Fibroblast of skin of right quadriceps (primary cell): ENCODE data around the gene PTPRN2.
"Not testable (repeated sequence)": the region's sequence is repeated elsewhere in the genome, so short reads cannot be mapped to it uniquely, and the experiment has no call there.

Experiments
- DNase-seq: peaks from one replicate; pipeline ENCODE4 v3.0.0-alpha.2; 2013

PTPRN2 gene

GRCh38 chr7:158284617-158285382 is 302.8 kb downstream of the PTPRN2 start:
- DNase-seq: no peak

GRCh38 chr7:158284121-158284520 is 303.5 kb downstream of the PTPRN2 start:
- DNase-seq: no peak

GRCh38 chr7:158283016-158283974 is 304.3 kb downstream of the PTPRN2 start:
- no peak for DNase-seq

- no peak for DNase-seq
These were observed 305.1 kb downstream of the PTPRN2 start for GRCh38 chr7:158282461-158283001.

GRCh38 chr7:158281441-158281840 is 306.2 kb downstream of the PTPRN2 start:
- no peak for DNase-seq

GRCh38 chr7:158280448-158281144 is 307.0 kb downstream of the PTPRN2 start:
- no peak for DNase-seq

- DNase-seq: no peak
These were observed 307.8 kb downstream of the PTPRN2 start for GRCh38 chr7:158279539-158280447.

- no peak for DNase-seq
These were observed 308.8 kb downstream of the PTPRN2 start for GRCh38 chr7:158278745-158279320.

GRCh38 chr7:158277219-158278141 is 310.1 kb downstream of the PTPRN2 start:
- DNase-seq: no peak

GRCh38 chr7:158276414-158277218 is 311.0 kb downstream of the PTPRN2 start:
- DNase-seq: no peak

GRCh38 chr7:158275711-158276413 is 311.8 kb downstream of the PTPRN2 start:
- no peak for DNase-seq

- no peak for DNase-seq
These were observed 312.6 kb downstream of the PTPRN2 start for GRCh38 chr7:158274996-158275395.

GRCh38 chr7:158274404-158274811 is 313.2 kb downstream of the PTPRN2 start:
- DNase-seq: no peak

- DNase-seq: not testable (repeated sequence)
These were observed 313.8 kb downstream of the PTPRN2 start for GRCh38 chr7:158273756-158274342.

GRCh38 chr7:158273138-158273651 is 314.4 kb downstream of the PTPRN2 start:
- DNase-seq: no peak

GRCh38 chr7:158272509-158273137 is 315.0 kb downstream of the PTPRN2 start:
- DNase-seq: no peak

- DNase-seq: no peak
These were observed 315.5 kb downstream of the PTPRN2 start for GRCh38 chr7:158272091-158272490.

- no peak for DNase-seq
These were observed 316.0 kb downstream of the PTPRN2 start for GRCh38 chr7:158271646-158272045.
